Calu3 (cell line): ENCODE results near the gene NDUFS2. TPM values are rescaled to one million over a fixed set of nuclear protein-coding genes. Genes with fewer than 3 reads are reported as not detected.

Experiments
- BruUV-seq: library from RNA; stranded (reverse); fragments of 400-500 nt; replicated peaks from 2 replicates; lab custom pipeline; 2021; lab: Mats Ljungman, UMichigan
- CTCF ChIA-PET: fragments of 300-600 bp; sonication (Branson Sonifier 250); formaldehyde crosslinking; loops from one replicate; lab custom pipeline; 2022; ENCODE audit warnings: antibody characterized with exemption; lab: Charles Lee
- DNase-seq: peaks from one replicate; pipeline ENCODE4 v3.0.0; 2022
- H3K27ac Mint-ChIP-seq: one replicate; pipeline ENCODE4 v1.8.0; 2022; ENCODE audit warnings: mixed read lengths; ENCODE audit not compliant: unreplicated experiment
- H3K27me3 Mint-ChIP-seq: one replicate; pipeline ENCODE4 v1.8.0; 2022; ENCODE audit warnings: mixed read lengths; ENCODE audit not compliant: unreplicated experiment
- H3K36me3 Mint-ChIP-seq: one replicate; pipeline ENCODE4 v1.8.0; 2022; ENCODE audit warnings: mild to moderate bottlenecking, moderate library complexity, mixed read lengths; ENCODE audit not compliant: insufficient read depth, unreplicated experiment
- H3K4me1 Mint-ChIP-seq: one replicate; pipeline ENCODE4 v1.8.0; 2022; ENCODE audit warnings: mild to moderate bottlenecking, low read depth, mixed read lengths; ENCODE audit not compliant: unreplicated experiment
- H3K4me3 Mint-ChIP-seq: one replicate; pipeline ENCODE4 v1.8.0; 2022; ENCODE audit warnings: mild to moderate bottlenecking, low read depth, moderate library complexity, mixed read lengths; ENCODE audit not compliant: unreplicated experiment
- H3K9me3 Mint-ChIP-seq: one replicate; pipeline ENCODE4 v1.8.0; 2022; ENCODE audit warnings: low read depth, mixed read lengths; ENCODE audit not compliant: unreplicated experiment
- intact Hi-C: fragments of 100-400 bp; cut with micrococcal nuclease; formaldehyde crosslinking; loops from one replicate; pipeline ENCODE4 v1.10.0; 2022; ENCODE audit not compliant: unreplicated experiment
- total RNA-seq: library from RNA; stranded (reverse); gene quantifications from 2 replicates; pipeline ENCODE4 v1.2.3, GENCODE V29; 2022
- TF ChIP-seq, protein P1 (sequence below): fragments of 200-600 bp; IDR thresholded peaks from one replicate; pipeline ENCODE4 v1.8.0; 2022; ENCODE audit warnings: antibody characterized with exemption; ENCODE audit not compliant: unreplicated experiment

Gene NDUFS2
- total RNA-seq, 1 experiment from 2014 or later = 91.3 TPM

DNA sequence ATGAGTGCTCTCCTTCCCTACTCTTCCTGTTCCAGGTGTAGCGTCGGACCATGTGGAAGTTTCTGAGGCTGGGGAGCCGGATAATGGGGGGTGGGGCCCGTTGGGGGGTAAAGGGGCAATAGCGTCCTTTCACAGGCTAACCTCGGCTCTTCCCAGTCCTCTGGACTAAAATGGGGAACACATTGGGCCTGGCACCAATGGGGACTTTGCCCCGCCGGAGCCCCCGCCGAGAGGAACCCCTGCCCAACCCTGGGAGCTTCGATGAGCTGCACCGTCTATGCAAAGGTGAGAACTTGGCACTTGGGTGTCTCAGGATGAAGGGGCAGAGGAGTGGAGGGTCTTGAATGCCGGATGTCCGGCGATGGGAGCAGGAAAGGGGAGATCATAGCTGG, 24.1 kb downstream of the NDUFS2 start:
- CTCF ChIA-PET = interaction anchor here (0.6 to 3.0 kb wide), 14 partner anchors 15 to 1124 kb away, joined by 3 to 26 read pairs (median 5); partner anchors contain the start of genes NDUFS2 and PPOX
- Mint-ChIP-seq H3K36me3 (peaks cover 15% of the 10 kb centered on the region), H3K4me3 (peak overlapping the region; percentile 86), H3K27ac (peak overlapping the region; percentile 76), H3K27me3 (peaks cover 26% of the 10 kb centered on the region), H3K4me1 (peaks cover 26% of the 10 kb centered on the region), H3K9me3 (no peaks in the 10 kb centered on the region)
- DNase-seq = no peak
- TF ChIP-seq, protein P1, sequence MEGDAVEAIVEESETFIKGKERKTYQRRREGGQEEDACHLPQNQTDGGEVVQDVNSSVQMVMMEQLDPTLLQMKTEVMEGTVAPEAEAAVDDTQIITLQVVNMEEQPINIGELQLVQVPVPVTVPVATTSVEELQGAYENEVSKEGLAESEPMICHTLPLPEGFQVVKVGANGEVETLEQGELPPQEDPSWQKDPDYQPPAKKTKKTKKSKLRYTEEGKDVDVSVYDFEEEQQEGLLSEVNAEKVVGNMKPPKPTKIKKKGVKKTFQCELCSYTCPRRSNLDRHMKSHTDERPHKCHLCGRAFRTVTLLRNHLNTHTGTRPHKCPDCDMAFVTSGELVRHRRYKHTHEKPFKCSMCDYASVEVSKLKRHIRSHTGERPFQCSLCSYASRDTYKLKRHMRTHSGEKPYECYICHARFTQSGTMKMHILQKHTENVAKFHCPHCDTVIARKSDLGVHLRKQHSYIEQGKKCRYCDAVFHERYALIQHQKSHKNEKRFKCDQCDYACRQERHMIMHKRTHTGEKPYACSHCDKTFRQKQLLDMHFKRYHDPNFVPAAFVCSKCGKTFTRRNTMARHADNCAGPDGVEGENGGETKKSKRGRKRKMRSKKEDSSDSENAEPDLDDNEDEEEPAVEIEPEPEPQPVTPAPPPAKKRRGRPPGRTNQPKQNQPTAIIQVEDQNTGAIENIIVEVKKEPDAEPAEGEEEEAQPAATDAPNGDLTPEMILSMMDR = no peak
- no TSS peak for BruUV-seq
- intact Hi-C loops = no loop called here

- CTCF ChIA-PET = interaction anchor here (2.3 to 3.0 kb wide), 3 partner anchors 25 to 155 kb away, joined by 22 to 26 read pairs (median 24); partner anchors contain the start of gene NDUFS2
- Mint-ChIP-seq H3K36me3 (peaks cover 15% of the 10 kb centered on the region), H3K4me1 (peaks cover 26% of the 10 kb centered on the region), H3K4me3 (peak overlapping the region; percentile 86), H3K9me3 (no peaks in the 10 kb centered on the region), H3K27me3 (peaks cover 23% of the 10 kb centered on the region), H3K27ac (peak overlapping the region; percentile 30)
- intact Hi-C loops = loop anchor here (1.0 kb wide), 2 partner anchors 65 to 156 kb away; no protein-coding TSS in a partner anchor
- TF ChIP-seq, protein P1 = no peak
- DNase-seq = no peak
- TSS peak; percentile 24 for BruUV-seq
Observed at GRCh38 chr1:161226759-161227158, 24.6 kb downstream of the NDUFS2 start.

DNA sequence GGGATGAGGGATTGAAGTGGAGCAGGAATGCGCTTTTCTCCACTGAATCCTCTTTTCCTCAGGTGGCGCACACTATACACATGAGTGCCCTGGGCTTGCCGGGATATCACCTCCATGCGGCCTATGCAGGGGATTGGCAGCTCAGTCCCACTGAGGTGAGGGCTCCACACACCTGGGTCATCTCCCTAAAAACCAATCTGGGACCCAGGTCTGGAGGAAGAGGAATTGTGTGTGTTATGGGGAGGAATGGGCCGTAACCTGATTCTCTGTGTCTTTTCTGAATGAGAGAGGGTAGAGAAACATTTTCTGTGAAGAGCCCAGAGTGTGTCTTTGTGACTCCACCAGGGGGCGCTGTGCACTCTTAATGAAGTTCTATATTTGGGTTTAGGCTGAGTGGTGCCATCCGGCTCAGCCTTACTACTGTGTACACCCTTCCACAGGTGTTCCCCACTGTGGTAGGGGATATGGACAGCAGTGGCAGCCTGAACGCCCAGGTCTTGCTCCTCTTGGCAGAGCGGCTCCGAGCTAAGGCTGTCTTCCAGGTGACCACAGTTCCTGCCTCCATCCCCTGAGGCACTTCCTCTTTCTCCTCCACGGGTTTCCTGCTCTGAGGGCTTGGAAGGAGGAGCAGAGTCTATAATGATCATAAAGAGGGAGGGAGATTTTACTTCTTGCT, 25.2 kb downstream of the NDUFS2 start:
- CTCF ChIA-PET = interaction anchor here (0.6 to 3.0 kb wide), 4 partner anchors 25 to 155 kb away, joined by 4 to 26 read pairs (median 23); partner anchors contain the start of gene NDUFS2
- Mint-ChIP-seq H3K27me3 (peaks cover 18% of the 10 kb centered on the region), H3K27ac (peak overlapping the region; percentile 30), H3K36me3 (peaks cover 15% of the 10 kb centered on the region), H3K4me1 (peaks cover 26% of the 10 kb centered on the region), H3K4me3 (peak overlapping the region; percentile 86), H3K9me3 (no peaks in the 10 kb centered on the region)
- DNase-seq = peak; percentile 89
- BruUV-seq = no TSS peak
- TF ChIP-seq, protein P1 = peak; percentile 88
- intact Hi-C loops = loop anchor here (1.0 kb wide), 2 partner anchors 64 to 155 kb away; no protein-coding TSS in a partner anchor

DNA sequence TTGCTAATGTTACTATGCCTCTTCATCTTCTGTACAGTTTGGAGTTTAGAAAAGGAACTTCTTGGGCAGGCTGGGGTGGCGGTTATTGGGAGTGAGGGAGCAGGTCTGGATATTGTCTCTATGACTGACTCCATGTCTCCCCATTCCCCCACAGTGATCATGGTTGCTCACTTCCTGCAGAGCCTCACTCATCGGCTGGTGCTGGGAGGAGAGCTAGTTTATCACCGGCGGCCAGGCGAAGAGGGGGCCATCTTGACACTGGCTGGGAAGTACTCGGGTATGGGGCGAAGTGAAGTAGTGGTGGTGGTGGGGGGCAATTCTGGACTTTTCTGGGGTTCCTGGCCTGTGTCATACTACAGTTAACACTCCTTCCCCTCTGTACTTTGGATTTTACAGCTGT, 25.9 kb downstream of the NDUFS2 start:
- H3K27me3 Mint-ChIP-seq = peaks cover 13% of the 10 kb centered on the region
- no peak for DNase-seq
- peaks cover 15% of the 10 kb centered on the region for H3K36me3 Mint-ChIP-seq
- TF ChIP-seq, protein P1 = no peak
- CTCF ChIA-PET = interaction anchor here (0.6 to 3.0 kb wide), 3 partner anchors 26 to 154 kb away, joined by 4 to 26 read pairs (median 22); partner anchors contain the start of gene NDUFS2
- no peak overlapping the region for H3K4me3 Mint-ChIP-seq
- intact Hi-C loops = no loop called here
- BruUV-seq = no TSS peak
- no peaks in the 10 kb centered on the region for H3K9me3 Mint-ChIP-seq
- H3K4me1 Mint-ChIP-seq = peaks cover 26% of the 10 kb centered on the region
- H3K27ac Mint-ChIP-seq = no peak overlapping the region
